HG03280 (cell line): ENCODE data around the gene FALEC.

Source experiments
- ATAC-seq: cut with Tn5 transposase; IDR thresholded peaks from one replicate; pipeline ENCODE4 v1.9.1; 2021; ENCODE audit warnings: mild to moderate bottlenecking, moderate library complexity; ENCODE audit not compliant: unreplicated experiment

Gene FALEC

DNA sequence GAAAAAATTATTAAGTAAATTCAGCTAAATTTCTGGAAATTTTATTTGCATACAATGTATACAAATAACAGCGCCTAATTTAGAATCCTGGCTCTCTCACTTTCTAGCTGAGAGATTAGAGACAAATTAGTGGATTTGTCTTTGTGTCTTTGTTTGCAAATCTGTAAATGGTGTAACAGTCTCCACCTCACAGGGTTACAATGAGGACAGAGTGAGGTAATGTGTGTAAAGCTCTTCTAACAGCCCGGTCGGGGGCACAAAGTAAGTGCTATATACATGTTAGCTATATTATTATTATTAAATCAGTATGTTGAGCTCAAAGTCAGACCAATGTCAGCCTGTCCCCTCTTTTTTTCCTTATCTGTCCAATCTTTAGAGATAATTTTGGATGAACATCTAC is 28.7 kb downstream of the FALEC start:
- ATAC-seq, result no peak

DNA sequence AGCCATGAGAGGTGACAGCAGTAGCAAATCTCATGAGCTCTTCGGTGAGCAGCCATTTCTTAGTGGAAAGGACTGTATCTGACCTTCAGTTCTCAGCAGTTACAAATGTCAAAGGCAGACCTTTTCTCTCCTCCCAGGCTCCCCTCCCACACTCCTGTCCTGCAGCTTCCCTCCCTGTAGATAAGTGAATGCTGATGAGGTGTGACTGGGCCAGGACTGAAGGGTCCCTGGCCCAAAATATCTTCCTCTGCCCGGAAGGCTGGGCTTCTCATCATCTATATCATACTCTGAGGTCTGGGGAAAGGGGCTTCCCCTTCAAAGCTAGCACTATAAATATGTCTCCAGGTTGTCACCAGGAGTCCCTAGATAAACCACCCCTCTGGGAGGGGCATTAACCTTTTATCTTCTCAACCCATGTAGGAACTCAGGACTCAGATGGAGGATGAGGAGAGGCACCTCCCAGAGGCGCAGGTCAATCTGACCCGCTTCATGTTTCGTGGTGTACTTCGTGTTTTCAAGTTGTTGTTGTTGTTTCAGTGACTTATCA is 30.0 kb downstream of the FALEC start:
- ATAC-seq, result no peak

DNA sequence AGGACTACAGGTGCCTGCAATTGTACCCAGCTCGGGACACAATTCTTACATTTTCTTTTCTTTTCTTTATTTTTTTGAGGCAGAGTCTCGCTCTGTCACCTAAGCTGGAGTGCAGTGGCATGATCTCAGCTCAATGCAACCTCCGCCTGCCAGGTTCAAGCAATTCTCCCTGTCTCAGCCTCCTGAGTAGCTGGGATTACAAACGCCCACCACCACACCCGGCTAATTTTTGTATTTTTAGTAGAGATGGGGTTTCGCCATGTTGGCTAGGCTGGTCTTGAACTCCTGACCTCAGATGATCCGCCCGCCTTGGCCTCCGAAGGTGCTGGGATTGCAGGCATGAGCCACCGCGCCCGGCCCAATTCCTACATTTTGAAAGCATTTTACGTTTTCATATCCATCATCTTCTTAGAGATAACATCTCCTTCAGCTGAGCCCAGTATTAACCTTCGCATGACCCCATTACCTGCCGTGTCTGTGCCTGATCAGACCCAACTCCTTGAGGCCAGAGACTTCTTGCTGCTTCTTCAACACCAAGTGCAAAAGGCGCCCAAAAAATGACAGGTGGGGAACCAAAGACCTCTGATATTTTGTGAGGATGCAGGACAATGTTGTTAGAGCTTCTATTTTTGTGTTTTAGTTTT is 30.9 kb downstream of the FALEC start:
- no peak for ATAC-seq

DNA sequence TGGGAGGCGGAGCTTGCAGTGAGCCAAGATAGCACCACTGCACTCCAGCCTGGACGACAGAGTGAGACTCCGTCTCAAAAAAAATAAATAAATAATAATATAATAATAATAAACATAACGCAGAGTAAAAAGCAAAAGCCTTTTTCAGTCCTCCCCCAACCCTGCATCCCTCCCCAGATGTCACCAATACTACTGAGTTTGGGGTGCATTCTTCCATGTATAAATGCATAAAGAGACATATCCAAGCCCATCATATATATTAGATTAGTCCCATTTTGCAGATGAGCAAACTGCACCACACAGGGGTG is 32.7 kb downstream of the FALEC start:
- no peak for ATAC-seq

DNA sequence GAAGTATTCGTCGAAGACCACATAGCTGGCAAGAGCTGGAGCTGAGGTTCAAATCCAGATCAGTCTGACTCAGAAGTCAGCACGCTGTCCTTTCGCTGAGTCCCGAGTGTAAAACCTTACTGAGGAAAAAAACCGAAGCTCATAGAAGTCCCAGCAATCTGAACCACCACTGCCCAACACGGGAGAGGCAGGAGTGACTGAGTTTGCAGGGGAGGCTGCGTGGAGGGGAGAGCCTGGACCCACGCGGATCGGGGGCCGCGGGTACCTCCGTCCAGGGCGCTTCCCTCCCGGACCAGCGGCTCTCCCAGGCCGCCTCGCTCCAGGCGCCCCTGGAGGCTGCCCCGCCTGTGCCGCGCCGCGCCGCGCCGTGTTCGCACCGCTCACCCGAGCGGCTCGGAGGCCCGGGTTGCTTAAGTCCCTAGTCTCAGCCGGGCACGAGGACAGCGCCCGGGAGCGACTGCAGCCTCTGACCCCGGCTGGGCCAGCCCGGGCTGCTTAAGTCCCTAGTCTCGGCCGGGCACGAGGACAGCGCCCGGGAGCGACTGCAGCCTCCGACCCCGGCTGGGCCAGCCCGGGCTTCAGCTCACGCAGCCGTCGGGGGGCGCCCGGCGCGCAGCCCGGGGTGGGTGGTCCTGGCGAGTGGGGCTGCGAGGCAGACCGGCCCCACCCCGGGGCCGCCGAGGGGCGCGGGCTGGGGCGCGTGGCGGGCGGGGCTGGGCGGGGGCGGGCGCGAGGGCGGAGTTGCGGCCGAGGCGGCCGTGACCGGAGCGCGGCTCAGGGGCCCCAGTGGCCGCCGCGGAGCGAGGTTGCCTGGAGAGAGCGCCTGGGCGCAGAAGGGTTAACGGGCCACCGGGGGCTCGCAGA is 33.3 kb downstream of the FALEC start, which contains the start of gene ADAMTSL4:
Gene ADAMTSL4 (plus strand): TSS at position 777 of the 864 bp plus-strand sequence. CDS start 2,881 bp downstream, outside the sequence.
- peak; percentile 61 for ATAC-seq

DNA sequence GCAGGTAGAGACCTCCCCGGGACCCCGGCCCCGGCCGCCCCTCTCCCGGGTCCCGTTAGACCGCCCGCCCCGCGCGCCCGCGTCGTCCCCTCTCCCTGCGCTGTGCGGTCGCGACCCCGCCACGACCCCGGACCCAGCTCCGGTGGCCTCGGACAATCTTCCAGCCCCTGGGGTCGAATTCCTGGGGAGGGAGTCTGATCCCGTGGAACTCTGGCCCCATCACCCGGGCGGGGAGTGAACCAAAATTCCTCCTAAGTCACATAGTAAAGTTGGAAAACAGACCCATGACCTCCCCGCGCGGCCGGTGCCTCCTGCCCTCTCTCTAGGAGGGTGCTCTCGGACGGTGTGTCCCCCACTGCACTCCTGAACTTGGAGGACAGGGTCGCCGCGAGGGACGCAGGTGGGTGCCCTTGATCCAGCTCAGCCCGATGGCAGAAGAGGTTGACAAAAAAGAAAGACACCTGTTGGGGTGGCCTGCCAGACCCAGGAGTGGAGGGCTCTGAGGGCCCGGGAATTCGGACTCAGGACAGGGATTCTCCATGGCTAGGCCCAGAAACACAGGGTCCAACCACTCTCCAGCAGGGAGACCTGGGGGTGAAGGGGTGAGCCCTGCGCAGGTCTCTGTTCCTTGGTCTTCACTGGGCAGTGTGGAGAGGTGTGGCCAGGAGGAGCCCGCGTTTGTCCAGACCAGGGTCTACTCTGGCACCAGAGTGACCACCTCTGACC is 34.1 kb downstream of the FALEC start:
- ATAC-seq, result no peak

DNA sequence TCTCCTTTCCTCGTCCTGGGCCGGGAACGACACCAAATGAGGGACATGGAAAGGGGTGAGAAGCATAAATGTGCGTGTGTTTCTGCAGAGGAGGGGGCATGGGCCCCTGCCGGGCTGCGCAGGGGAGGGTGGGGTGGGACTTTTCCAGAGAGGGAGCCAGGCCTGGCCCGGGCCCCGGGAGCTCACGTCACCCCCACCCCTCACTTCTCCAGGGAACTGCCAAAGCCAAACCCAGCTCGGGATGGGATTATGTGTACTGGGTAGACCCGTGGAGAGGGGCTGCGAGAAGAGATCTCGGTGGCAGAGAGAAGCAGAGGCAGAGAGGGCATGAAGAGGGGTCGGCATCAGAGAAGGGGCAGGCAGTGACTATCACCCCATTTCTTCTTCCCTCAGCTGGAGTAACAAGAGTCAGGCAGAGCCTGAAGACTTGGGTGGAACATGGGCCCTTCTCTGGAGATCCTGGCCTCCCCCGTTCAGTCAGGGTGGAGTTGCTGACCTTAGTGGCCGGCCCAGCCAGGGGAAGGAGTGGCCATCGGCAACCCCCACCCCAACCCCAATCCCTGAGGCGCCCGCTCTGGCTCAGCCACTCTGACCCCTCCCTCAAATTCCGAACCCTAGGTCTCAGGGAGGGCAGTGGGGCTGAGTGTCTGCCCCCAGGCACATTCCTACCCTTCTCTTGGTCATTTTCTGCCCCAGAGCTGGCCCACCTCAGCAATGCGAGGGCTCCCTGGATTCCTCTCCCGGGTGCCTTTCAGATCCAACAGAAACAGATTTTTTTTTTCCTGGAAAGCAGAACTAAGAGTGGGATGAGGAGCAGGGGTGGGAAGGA is 34.9 kb downstream of the FALEC start:
- no peak for ATAC-seq

DNA sequence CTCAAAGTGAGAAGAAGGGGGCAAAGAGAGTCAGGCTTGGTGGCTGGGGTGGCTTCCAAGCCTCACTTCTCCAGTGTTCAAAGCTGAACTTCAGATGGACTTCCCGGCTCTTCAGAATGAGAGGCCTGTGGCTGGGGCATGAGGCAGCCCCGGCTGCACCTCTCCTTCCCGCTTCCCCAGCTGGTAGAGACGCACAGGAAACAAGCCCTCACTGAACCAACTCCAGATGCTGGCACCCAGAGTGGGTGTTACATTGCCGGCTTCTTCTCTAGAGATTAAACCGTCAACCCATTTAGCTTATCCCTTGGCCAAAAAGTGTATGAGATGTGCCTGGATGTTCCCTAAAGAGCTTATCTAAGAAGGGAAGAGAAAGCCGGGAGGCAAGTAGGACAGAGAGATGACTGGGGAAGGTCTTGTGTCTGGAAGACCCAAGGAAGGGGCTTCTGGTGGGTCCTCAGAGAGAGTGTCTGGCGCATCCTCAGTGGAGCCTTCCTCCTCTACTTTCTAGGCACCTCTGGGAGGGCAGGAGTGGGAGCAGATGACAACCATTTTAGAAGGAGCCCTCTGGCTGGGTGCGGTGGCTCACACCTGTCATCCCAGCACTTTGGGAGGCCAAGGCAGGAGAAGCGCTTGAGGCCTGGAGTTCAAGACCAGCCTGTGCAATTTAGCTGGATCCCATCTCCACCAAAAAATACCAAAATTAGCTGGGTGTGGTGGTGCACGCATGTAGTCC is 35.7 kb downstream of the FALEC start:
- no peak for ATAC-seq

DNA sequence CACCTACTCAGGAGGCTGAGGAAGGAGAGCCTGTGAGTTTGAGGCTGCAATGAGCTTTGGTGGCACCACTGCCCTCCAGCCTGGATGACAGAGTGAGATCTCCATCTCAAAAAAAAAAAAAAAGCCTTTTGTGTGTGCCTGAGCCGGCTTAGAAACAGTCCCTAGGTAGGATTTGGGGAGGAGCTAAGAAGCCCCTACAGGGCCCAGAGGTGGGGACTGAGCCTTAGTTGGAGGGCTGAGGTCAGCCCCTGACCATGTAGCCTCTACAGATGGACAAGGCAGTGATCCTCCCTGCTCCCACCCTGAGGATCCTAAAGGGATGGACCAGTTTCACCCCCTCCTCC is 36.2 kb downstream of the FALEC start:
- no peak for ATAC-seq

DNA sequence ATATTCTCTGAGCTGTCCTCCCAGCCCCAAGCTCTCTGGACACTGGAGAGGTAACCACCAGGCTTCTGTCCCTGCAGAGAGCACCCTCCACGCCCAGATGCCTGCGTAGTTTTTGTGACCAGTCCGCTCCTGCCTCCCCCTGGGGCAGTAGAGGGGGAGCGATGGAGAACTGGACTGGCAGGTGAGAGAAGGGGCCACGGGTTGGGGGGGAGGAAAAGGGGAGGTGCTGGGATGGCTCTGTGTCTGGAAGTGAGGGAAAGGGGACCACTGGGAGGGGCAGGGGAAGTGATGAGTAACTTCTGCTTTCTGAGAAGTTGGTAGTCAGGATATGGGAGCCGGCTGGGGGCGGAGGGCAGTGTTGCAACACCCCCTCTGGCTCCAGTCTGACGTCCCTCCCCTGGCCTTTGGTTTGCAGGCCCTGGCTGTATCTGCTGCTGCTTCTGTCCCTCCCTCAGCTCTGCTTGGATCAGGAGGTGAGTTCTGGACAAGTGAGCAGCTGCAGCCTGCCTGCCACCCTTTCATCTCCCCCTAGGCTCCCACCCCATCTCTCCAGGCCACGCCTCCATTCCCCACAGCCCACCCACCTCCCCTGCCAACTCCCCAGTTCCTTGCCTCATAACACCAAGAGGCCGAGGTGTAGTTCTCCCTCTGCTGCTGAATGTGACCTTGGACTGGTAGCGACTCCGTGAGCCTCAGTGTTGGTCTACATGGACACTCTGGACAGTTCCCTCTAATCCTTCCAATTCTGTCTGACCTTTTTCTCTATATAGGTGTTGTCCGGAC is 36.8 kb downstream of the FALEC start:
- ATAC-seq, result no peak

DNA sequence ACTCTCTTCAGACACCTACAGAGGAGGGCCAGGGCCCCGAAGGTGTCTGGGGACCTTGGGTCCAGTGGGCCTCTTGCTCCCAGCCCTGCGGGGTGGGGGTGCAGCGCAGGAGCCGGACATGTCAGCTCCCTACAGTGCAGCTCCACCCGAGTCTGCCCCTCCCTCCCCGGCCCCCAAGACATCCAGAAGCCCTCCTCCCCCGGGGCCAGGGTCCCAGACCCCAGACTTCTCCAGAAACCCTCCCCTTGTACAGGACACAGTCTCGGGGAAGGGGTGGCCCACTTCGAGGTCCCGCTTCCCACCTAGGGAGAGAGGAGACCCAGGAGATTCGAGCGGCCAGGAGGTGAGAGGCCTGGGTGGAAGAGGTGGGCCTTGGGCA is 37.3 kb downstream of the FALEC start:
- no peak for ATAC-seq

DNA sequence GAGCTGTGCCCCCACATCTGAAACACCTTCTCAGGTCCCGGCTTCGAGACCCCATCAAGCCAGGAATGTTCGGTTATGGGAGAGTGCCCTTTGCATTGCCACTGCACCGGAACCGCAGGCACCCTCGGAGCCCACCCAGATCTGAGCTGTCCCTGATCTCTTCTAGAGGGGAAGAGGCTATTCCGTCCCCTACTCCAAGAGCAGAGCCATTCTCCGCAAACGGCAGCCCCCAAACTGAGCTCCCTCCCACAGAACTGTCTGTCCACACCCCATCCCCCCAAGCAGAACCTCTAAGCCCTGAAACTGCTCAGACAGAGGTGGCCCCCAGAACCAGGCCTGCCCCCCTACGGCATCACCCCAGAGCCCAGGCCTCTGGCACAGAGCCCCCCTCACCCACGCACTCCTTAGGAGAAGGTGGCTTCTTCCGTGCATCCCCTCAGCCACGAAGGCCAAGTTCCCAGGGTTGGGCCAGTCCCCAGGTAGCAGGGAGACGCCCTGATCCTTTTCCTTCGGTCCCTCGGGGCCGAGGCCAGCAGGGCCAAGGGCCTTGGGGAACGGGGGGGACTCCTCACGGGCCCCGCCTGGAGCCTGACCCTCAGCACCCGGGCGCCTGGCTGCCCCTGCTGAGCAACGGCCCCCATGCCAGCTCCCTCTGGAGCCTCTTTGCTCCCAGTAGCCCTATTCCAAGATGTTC is 38.0 kb downstream of the FALEC start:
- ATAC-seq, result no peak

DNA sequence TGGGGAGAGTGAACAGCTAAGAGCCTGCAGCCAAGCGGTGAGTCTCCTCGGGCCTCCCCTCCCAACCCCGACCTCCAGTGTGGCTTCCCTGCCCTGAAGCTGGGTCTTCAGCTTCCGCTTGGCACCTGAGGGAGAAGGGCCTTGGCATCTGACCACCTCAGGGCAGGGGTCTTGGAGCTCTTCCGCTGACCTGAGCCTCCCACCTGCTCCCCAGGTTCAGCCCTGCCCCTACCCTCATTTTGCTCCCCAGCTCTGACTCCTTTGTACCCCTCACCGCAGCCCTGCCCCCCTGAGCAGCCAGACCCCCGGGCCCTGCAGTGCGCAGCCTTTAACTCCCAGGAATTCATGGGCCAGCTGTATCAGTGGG is 38.5 kb downstream of the FALEC start:
- ATAC-seq, result no peak

DNA sequence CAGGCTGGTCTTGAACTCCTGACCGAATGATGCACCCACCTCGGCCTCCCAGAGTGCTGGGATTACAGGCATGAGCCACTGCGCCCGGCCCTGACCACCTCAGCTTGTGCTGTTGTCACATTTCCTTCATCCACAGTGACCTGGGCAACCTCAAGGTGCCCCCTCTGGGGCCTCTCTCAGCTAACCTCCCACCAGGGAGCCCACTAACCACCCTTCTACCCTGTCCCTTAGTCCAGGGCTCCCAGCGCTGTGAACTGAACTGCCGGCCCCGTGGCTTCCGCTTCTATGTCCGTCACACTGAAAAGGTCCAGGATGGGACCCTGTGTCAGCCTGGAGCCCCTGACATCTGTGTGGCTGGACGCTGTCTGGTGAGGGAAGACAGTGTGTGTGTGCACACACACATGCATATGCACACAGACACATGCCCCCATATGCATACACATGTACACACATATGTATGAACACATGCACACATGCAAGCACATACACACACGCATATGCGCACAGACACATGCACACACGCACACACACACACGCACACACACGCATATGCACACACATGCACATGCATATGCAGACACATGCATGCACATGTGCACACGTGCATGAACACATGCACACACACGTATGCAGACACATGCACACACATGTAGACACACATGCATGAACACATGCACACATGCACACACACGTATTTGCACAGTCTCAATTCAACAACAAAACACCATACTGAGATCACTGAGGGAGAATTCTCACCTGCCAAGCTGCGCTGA is 39.8 kb downstream of the FALEC start:
- no peak for ATAC-seq

DNA sequence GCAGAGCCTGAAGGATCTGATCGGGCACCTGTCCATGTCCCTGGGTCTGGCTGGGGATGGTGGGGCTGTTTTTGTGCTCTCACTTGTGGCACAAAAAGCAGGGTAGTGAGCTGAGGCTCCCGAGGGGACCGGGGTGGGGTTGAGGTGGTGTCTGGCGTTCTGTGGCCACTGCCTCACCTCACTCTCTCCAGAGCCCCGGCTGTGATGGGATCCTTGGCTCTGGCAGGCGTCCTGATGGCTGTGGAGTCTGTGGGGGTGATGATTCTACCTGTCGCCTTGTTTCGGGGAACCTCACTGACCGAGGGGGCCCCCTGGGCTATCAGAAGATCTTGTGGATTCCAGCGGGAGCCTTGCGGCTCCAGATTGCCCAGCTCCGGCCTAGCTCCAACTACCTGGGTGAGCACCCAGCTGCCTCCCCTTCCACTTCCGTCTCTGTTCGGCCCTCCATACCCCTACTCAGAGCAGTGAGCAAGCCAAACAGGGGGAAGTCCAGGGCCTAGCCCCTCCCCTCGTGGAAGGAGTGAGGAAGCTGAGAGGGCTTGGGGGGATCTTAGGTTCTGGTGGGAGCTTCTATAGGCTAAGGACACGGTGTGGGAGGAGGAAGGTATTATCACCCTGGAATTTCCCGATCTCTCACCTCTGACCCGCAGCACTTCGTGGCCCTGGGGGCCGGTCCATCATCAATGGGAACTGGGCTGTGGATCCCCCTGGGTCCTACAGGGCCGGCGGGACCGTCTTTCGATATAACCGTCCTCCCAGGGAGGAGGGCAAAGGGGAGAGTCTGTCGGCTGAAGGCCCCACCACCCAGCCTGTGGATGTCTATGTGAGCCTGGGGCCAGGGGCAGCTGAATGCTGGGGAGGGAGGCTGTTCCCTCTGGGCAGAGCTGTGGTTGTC is 40.7 kb downstream of the FALEC start:
- ATAC-seq, result no peak

DNA sequence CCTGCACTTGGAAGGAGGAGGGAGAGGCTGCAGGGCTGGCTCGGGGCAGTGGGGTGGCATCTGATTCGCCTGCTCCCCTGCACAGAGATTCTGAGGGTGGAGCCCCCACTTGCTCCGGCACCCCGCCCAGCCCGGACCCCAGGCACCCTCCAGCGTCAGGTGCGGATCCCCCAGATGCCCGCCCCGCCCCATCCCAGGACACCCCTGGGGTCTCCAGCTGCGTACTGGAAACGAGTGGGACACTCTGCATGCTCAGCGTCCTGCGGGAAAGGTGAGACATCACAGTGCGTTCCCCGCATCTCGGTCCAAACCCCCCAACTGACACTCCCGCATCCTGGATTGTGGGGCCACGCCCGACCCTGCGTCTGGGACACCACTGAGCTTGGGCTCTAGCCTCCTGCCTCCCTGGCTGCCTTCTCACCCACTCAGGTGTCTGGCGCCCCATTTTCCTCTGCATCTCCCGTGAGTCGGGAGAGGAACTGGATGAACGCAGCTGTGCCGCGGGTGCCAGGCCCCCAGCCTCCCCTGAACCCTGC is 41.6 kb downstream of the FALEC start:
- no peak for ATAC-seq

DNA sequence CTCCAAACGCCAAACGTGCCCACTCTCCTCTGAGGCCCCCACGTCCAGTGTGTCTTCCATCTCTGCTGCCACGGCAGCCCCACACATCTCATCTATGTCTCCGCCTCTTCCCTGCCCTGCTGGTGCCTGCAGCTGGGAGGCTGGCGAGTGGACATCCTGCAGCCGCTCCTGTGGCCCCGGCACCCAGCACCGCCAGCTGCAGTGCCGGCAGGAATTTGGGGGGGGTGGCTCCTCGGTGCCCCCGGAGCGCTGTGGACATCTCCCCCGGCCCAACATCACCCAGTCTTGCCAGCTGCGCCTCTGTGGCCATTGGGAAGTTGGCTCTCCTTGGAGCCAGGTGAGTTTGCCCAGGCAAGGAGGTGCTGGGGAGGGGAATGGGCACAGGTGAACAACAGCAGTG is 42.3 kb downstream of the FALEC start:
- ATAC-seq, result no peak
